Common myeloid progenitor, CD34-positive (primary cell): ENCODE data around the gene FILIP1.

ENCODE experiments used
- CTCF ChIA-PET: fragments of 350-600 bp; sonication (Branson Sonifier 250); formaldehyde crosslinking; loops from one replicate; lab custom pipeline; 2021; ENCODE audit warnings: antibody characterized with exemption; lab: Charles Lee
- POLR2A ChIA-PET: fragments of 350-600 bp; sonication (Branson Sonifier 250); formaldehyde crosslinking; loops from one replicate; lab custom pipeline; 2021; ENCODE audit warnings: antibody characterized with exemption; lab: Charles Lee
- DNase-seq, 3 donors: peaks; one replicate each; pipeline versions ENCODE4 v3.0.0 to v3.0.0-alpha.2; 2013
- H3K27ac ChIP-seq, 2 experiments: 1 replicate in 1 of 2; 2 replicates in 1 of 2; pipeline ENCODE4 v1.7.0; 2013; ENCODE audit warnings: inconsistent platforms in 2 of 2, low read length in 2 of 2, mild to moderate bottlenecking in 2 of 2, low read depth in 1 of 2, moderate library complexity in 1 of 2; ENCODE audit not compliant: severe bottlenecking in 2 of 2, insufficient read depth in 1 of 2, poor library complexity in 1 of 2
- H3K27me3 ChIP-seq, 5 experiments: replicated peaks in 2 of 5; 1 replicate in 3 of 5; 2 replicates in 2 of 5; pipeline versions ENCODE4 v1.6.1 to v1.7.0; 2013; ENCODE audit warnings: low read length in 4 of 5, mild to moderate bottlenecking in 2 of 5, moderate library complexity in 2 of 5, inconsistent platforms in 1 of 5; ENCODE audit not compliant: insufficient read depth in 5 of 5, control insufficient read depth in 4 of 5
- H3K36me3 ChIP-seq, 4 experiments: 1 replicate in 2 of 4; 2 replicates in 2 of 4; pipeline versions ENCODE4 v1.6.1 to v1.7.0; 2013; ENCODE audit warnings: low read length in 3 of 4, control low read depth in 1 of 4, mild to moderate bottlenecking in 1 of 4; ENCODE audit not compliant: control insufficient read depth in 4 of 4, insufficient read depth in 4 of 4
- H3K4me1 ChIP-seq, 4 experiments: 1 replicate in 3 of 4; 2 replicates in 1 of 4; pipeline versions ENCODE4 v1.6.1 to v1.7.1; 2013; ENCODE audit warnings: low read length in 3 of 4, mild to moderate bottlenecking in 3 of 4, control low read depth in 1 of 4, inconsistent platforms in 1 of 4, moderate library complexity in 1 of 4; ENCODE audit not compliant: control insufficient read depth in 4 of 4, insufficient read depth in 4 of 4; ENCODE audit errors: control extremely low read depth in 1 of 4
- H3K4me3 ChIP-seq, 7 experiments: 1 replicate in 4 of 7; 2 replicates in 3 of 7; pipeline versions ENCODE4 v1.5.1 to v1.7.0; 2013; ENCODE audit warnings: mild to moderate bottlenecking in 7 of 7, low read length in 6 of 7, moderate library complexity in 6 of 7, inconsistent platforms in 2 of 7, low read depth in 2 of 7, control low read depth in 1 of 7; ENCODE audit not compliant: insufficient read depth in 4 of 7, control insufficient read depth in 1 of 7; ENCODE audit errors: extremely low read depth in 1 of 7
- H3K9me3 ChIP-seq, 5 experiments: 1 replicate in 4 of 5; 2 replicates in 1 of 5; pipeline versions ENCODE4 v1.6.1 to v1.7.1; 2013; ENCODE audit warnings: low read length in 4 of 5, mild to moderate bottlenecking in 2 of 5, inconsistent platforms in 1 of 5, low read depth in 1 of 5, moderate library complexity in 1 of 5; ENCODE audit not compliant: control insufficient read depth in 4 of 5, insufficient read depth in 2 of 5; ENCODE audit errors: control extremely low read depth in 1 of 5
- WGBS: methylation state at CpG from one replicate; pipeline ENCODE4 v1.1.5; 2013; ENCODE audit not compliant: insufficient coverage; 5-methylcytosine and 5-hydroxymethylcytosine counted together

The FILIP1 gene

GRCh38 chr6:75302280-75302679 is 191.3 kb downstream of the FILIP1 start:
- Histone ChIP-seq H3K36me3 (no peaks in the 10 kb centered on the region), H3K4me1 (peaks cover 0 to 7% (median 4%) of the 10 kb centered on the region in 4 experiments), H3K27ac (no peak overlapping the region), H3K27me3 (no peaks in the 10 kb centered on the region), H3K4me3 (no peak overlapping the region), H3K9me3 (no peaks in the 10 kb centered on the region)
- 79% methylated on average over 2 of the region's 3 CpGs for WGBS
- no peak for DNase-seq
- POLR2A ChIA-PET: no interaction called here
- CTCF ChIA-PET: interaction anchor here (1.9 kb wide), 1 partner anchor 225 kb away, joined by 4 read pairs; no protein-coding TSS in a partner anchor

- H3K36me3 ChIP-seq: no peaks in the 10 kb centered on the region
- POLR2A ChIA-PET: no interaction called here
- CTCF ChIA-PET: interaction anchor here (1.8 kb wide), 1 partner anchor 35 kb away, joined by 6 read pairs; no protein-coding TSS in a partner anchor
- no peaks in the 10 kb centered on the region for H3K27me3 ChIP-seq
- H3K9me3 ChIP-seq: no peaks in the 10 kb centered on the region
- H3K4me3 ChIP-seq: no peak overlapping the region
- H3K4me1 ChIP-seq: peaks cover 0 to 7% (median 4%) of the 10 kb centered on the region in 4 experiments
- no peak for DNase-seq
- H3K27ac ChIP-seq: no peak overlapping the region
These were observed 192.1 kb downstream of the FILIP1 start for GRCh38 chr6:75301537-75301936.

GRCh38 chr6:75301088-75301487 is 192.5 kb downstream of the FILIP1 start:
- ChIA-PET POLR2A (no interaction called here), CTCF (interaction anchor here (1.6 to 1.8 kb wide), 2 partner anchors 13 to 34 kb away, joined by 3 to 6 read pairs; no protein-coding TSS in a partner anchor)
- Histone ChIP-seq H3K4me3 (no peak overlapping the region), H3K27ac (no peak overlapping the region), H3K27me3 (no peaks in the 10 kb centered on the region), H3K4me1 (peaks cover 0 to 7% (median 4%) of the 10 kb centered on the region in 4 experiments), H3K36me3 (no peaks in the 10 kb centered on the region), H3K9me3 (no peaks in the 10 kb centered on the region)
- DNase-seq: no peak
- WGBS: no CpG with 5 or more reads among the region's 2 CpGs

- Histone ChIP-seq H3K27ac (no peak overlapping the region), H3K4me1 (peaks cover 0 to 7% (median 4%) of the 10 kb centered on the region in 4 experiments), H3K27me3 (no peaks in the 10 kb centered on the region), H3K9me3 (no peaks in the 10 kb centered on the region), H3K36me3 (no peaks in the 10 kb centered on the region), H3K4me3 (no peak overlapping the region)
- ChIA-PET POLR2A (no interaction called here), CTCF (interaction anchor here (1.6 to 1.8 kb wide), 2 partner anchors 13 to 34 kb away, joined by 3 to 6 read pairs; no protein-coding TSS in a partner anchor)
- peak in 1 of 3 donors; percentile 19 for DNase-seq
- 63% methylated on average over 1 of the region's 1 CpG for WGBS
These were observed 193.1 kb downstream of the FILIP1 start for GRCh38 chr6:75300531-75300855.

- Histone ChIP-seq H3K36me3 (no peaks in the 10 kb centered on the region), H3K4me3 (no peak overlapping the region), H3K27ac (no peak overlapping the region), H3K4me1 (peaks cover 0 to 7% (median 4%) of the 10 kb centered on the region in 4 experiments), H3K9me3 (no peaks in the 10 kb centered on the region), H3K27me3 (no peaks in the 10 kb centered on the region)
- POLR2A ChIA-PET: no interaction called here
- 100% methylated on average over 1 of the region's 2 CpGs for WGBS
- CTCF ChIA-PET: interaction anchor here (1.6 to 1.8 kb wide), 3 partner anchors 14 to 33 kb away, joined by 3 to 6 read pairs (median 4); no protein-coding TSS in a partner anchor
- peak in 2 of 3 donors; percentile 9 to 21 for DNase-seq
These were observed 193.6 kb downstream of the FILIP1 start for GRCh38 chr6:75299801-75300530.

- POLR2A ChIA-PET: no interaction called here
These were observed 196.5 kb downstream of the FILIP1 start for GRCh38 chr6:75296811-75297779.

More at GRCh38 chr6:75296811-75297779, 196.5 kb downstream of the FILIP1 start:
- no peaks in the 10 kb centered on the region for H3K36me3 ChIP-seq
- WGBS: no CpG with 5 or more reads among the region's 3 CpGs
- peaks cover 0 to 7% (median 4%) of the 10 kb centered on the region in 4 experiments for H3K4me1 ChIP-seq
- no peaks in the 10 kb centered on the region for H3K9me3 ChIP-seq
- no peak overlapping the region for H3K27ac ChIP-seq
- H3K27me3 ChIP-seq: no peaks in the 10 kb centered on the region
- H3K4me3 ChIP-seq: no peak overlapping the region
- DNase-seq: peak; percentile 66 to 84 (median 77)
- CTCF ChIA-PET: interaction anchor here (0.6 to 1.0 kb wide), 8 partner anchors 9 to 352 kb away, joined by 3 to 4 read pairs (median 3); no protein-coding TSS in a partner anchor
